GM19438 (cell line): ENCODE results near the gene SH3TC1.

ENCODE experiments used
- ATAC-seq: cut with Tn5 transposase; IDR thresholded peaks from one replicate; pipeline ENCODE4 v1.9.1; 2021; ENCODE audit warnings: low read depth; ENCODE audit not compliant: unreplicated experiment

The SH3TC1 gene

GRCh38 chr4:8163436-8164193 lies 35.5 kb upstream of the SH3TC1 start:
- no peak for ATAC-seq

- no peak for ATAC-seq
Observed at GRCh38 chr4:8164194-8164565, 34.9 kb upstream of the SH3TC1 start.

DNA sequence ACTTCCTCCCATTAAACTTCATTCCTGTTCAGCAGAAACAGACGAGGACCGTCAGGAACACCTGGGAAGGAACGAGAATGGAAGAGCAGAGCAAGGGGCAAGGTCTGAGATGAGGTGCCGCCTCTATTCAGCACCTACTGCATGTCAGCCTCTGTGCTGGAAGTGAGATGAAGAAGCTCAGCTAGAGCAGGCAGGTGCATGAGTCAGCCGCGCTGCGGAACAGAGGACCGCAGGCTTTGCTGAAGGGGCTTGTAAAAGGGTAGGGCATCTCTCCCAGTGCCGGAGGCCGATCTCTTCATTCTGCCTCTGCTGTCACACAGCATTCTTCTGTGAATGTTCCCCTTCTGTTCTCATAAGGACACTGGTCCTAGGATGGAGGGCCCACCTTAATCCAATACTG lies 34.4 kb upstream of the SH3TC1 start:
- ATAC-seq = no peak

DNA sequence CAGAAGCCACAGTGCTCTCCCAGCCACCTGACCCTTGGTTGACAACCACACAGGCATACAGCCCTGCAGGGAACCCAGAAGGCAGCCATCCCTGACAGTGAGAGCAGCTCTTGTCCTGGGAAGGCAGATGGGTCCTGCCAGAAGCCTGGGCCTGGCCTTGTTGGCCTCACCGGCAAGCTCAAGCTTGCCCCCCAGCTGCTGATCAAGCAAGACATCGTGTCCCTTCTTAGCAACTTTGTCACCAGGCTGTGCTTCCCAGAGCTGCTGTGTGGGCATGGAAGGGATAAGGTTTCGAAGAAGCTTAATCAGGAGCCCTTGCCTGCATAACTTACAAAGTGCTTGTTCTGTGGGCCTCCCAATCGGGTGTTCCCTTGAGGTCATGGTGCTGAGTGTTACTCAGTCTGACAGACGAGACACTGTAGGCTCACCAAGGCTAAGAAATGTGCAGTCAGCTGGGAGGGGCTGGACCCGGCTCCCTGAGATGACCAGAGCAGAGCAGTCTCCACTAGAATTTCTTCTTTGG lies 33.7 kb upstream of the SH3TC1 start:
- ATAC-seq = no peak

DNA sequence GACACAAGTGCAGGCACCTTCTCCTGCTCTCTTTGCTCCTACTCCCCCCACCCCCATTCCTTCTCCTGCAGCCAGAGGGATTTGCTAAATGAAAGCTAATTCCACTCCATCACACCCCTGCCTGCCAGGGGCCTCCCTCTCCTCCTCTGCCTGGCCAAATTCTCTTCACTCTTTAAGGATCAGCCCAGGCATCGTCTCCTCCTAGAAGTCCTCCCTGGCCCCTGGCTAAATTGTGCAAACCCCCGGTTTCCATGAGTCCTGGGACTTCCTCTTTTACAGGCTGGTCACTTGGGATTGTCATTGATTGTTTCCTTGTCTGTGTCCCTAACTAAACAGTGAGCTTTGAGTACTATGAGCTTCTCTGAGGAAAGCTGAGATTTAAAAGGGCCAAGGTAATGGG lies 31.8 kb upstream of the SH3TC1 start:
- ATAC-seq = no peak

GRCh38 chr4:8167815-8168214 lies 31.3 kb upstream of the SH3TC1 start:
- no peak for ATAC-seq

GRCh38 chr4:8168232-8168631 lies 30.9 kb upstream of the SH3TC1 start:
- no peak for ATAC-seq

- ATAC-seq = no peak
Observed at GRCh38 chr4:8168832-8169598, 30.1 kb upstream of the SH3TC1 start.

- no peak for ATAC-seq
Observed at GRCh38 chr4:8169763-8170162, 29.3 kb upstream of the SH3TC1 start.

GRCh38 chr4:8170341-8170740 lies 28.7 kb upstream of the SH3TC1 start:
- ATAC-seq = no peak

- no peak for ATAC-seq
Observed at GRCh38 chr4:8171266-8171665, 27.8 kb upstream of the SH3TC1 start.

DNA sequence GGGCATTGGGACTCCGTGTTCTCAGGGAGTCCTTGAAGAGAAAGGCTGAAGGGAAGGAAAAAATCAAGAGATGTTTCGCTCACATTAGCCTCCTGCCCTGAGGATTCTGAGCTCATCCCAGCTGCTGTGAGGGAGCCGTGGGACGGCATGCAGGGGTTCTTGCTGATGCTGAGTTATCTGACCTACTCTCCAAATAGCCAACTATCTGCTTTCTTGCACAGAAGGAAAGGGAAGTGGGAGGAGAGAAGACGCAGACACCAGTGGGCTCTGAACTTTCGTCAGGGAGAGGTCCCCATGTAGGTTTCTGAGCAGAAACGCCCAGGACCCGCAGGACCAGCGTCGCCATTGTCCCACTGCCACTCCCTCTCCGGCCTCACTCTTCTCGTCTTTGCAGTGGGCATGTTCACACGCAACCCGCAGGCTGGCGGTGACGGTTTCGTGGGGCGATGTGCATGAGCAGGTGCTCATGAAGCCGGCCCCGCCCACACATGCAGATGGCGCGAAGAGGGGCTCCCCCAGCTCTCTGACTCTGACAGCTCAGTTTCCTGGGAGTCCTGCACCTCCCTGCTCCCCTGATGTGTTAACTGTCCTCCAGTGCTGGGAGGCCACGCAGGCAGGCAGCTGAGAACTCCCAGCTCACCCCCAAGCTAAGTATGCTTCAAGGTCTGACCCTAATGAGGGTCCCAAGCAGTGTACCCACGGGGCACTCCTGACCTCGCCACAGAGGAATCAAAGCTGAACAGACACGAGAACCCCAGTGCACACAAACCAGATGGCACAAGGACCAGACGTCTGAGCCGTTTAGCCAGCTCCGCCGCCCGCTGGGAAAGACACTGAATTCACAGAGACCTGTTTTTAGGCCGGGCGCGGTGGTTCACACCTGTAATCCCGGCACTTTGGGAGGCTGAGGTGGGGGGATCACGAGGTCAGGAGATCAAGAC lies 26.8 kb upstream of the SH3TC1 start:
- ATAC-seq = peak; percentile 51

DNA sequence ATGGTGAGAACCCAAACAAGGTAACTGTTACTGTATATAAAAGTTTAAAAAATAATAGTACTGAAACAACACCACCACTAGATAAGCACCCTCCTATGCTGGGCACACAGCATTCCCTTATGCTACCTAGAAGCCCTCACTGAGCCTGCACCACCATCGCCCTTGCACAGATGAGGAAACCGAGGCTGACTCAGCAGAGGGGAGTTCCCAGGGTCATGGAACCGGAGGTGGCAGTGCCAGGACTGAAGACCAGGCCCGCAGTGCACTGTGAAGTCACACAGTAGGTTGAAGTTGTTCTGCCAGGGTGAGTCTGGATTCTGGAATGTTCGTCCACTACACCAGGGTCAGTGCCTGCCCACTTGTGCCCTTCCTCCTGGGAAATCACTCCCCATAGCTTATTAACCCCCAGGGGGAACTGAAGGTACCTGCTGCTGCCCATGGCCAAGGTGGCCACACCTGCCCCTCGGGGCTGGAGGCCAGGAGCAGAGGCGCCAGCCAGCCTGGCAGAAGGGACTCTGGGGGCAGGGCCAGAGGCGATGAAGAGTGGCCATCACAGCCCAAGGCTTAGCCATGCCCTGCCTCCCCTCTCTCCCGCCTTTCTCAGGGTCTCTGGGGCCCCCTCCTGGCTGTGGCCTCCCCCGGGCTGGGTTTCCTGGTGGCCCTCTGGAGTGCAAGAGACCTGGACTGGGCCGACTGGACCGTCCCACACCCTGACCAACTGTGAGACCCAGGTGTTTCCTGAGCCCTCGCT lies 25.4 kb upstream of the SH3TC1 start:
- ATAC-seq = no peak

GRCh38 chr4:8174970-8175369 lies 24.1 kb upstream of the SH3TC1 start:
- no peak for ATAC-seq

GRCh38 chr4:8175686-8176085 lies 23.4 kb upstream of the SH3TC1 start:
- ATAC-seq = no peak

GRCh38 chr4:8176547-8177399 lies 22.3 kb upstream of the SH3TC1 start:
- ATAC-seq = no peak

DNA sequence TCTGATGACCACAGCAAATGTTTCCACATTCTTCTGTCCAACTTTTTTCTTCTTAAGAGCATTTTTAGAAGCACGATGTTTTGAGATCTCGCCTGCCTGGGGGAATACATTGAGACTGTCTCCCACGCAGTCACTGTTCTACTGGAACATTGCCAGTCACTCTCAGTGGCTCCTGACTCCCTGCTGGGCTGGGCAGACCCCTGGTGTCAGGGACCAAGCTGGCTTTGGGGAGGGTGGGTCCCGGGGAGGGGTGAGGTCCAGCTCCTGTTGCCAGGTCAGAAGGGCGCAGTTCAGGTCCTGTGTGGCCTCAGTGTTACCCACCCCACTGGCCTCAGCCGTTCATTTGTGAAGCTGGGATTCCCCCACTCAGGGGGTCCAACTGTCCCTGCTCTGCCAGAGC lies 21.5 kb upstream of the SH3TC1 start:
- no peak for ATAC-seq

- ATAC-seq = no peak
Observed at GRCh38 chr4:8177956-8178355, 21.1 kb upstream of the SH3TC1 start.

GRCh38 chr4:8179074-8179473 lies 20.0 kb upstream of the SH3TC1 start:
- ATAC-seq = no peak
